Mesothelial cell of epicardium (in vitro differentiated cells): ENCODE results near the gene DGCR8. TPM values are rescaled to one million over a fixed set of nuclear protein-coding genes. Genes with fewer than 3 reads are reported as not detected.

Source experiments
- DNase-seq, 2 experiments: peaks; one replicate each; pipeline ENCODE4 v3.0.0; 2021; ENCODE audit warnings: low spot score in 2 of 2; ENCODE audit not compliant: unreplicated experiment in 2 of 2
- H3K27ac Mint-ChIP-seq: 2 replicates; pipeline ENCODE4 v1.8.0; 2021; ENCODE audit warnings: mixed read lengths
- H3K27me3 Mint-ChIP-seq: 2 replicates; pipeline ENCODE4 v1.8.0; 2021; ENCODE audit warnings: low read depth, mixed read lengths
- H3K36me3 Mint-ChIP-seq: 2 replicates; pipeline ENCODE4 v1.8.0; 2021; ENCODE audit warnings: mixed read lengths
- H3K4me1 Mint-ChIP-seq: 2 replicates; pipeline ENCODE4 v1.8.0; 2021; ENCODE audit warnings: mixed read lengths
- H3K4me3 Mint-ChIP-seq: 2 replicates; pipeline ENCODE4 v1.8.0; 2021; ENCODE audit warnings: mild to moderate bottlenecking, moderate library complexity, mixed read lengths
- H3K9me3 Mint-ChIP-seq: 2 replicates; pipeline ENCODE4 v1.8.0; 2021; ENCODE audit warnings: mixed read lengths
- CTCF ChIP-seq: fragments of 200-600 bp; sonication (generic); IDR thresholded peaks from one replicate; pipeline ENCODE4 v1.5.0; 2021; ENCODE audit warnings: antibody characterized with exemption; ENCODE audit not compliant: unreplicated experiment
- total RNA-seq: library from RNA; stranded (reverse); gene quantifications from 3 replicates; pipeline ENCODE4 v1.2.1, GENCODE V29; 2021

Gene DGCR8
- total RNA-seq, 1 donor from 2014 or later, result 71.5 TPM

- H3K9me3 Mint-ChIP-seq, result peaks cover 19% of the 10 kb centered on the region
- no peak overlapping the region for H3K27ac Mint-ChIP-seq
- H3K4me1 Mint-ChIP-seq, result no peaks in the 10 kb centered on the region
- H3K27me3 Mint-ChIP-seq, result no peaks in the 10 kb centered on the region
- H3K4me3 Mint-ChIP-seq, result no peak overlapping the region
- H3K36me3 Mint-ChIP-seq, result peaks cover 57% of the 10 kb centered on the region
- TF ChIP-seq CTCF, result no peak
- no peak for DNase-seq
Measured at GRCh38 chr22:20099099-20099711, 19.2 kb downstream of the DGCR8 start.

- DNase-seq, result no peak
- H3K27me3 Mint-ChIP-seq, result no peaks in the 10 kb centered on the region
- no peak overlapping the region for H3K27ac Mint-ChIP-seq
- H3K36me3 Mint-ChIP-seq, result peaks cover 32% of the 10 kb centered on the region
- no peak for TF ChIP-seq CTCF
- no peaks in the 10 kb centered on the region for H3K4me1 Mint-ChIP-seq
- H3K9me3 Mint-ChIP-seq, result peaks cover 9% of the 10 kb centered on the region
- no peak overlapping the region for H3K4me3 Mint-ChIP-seq
Measured at GRCh38 chr22:20101638-20102037, 21.6 kb downstream of the DGCR8 start.

- peaks cover 27% of the 10 kb centered on the region for H3K36me3 Mint-ChIP-seq
- no peak overlapping the region for H3K27ac Mint-ChIP-seq
- H3K4me3 Mint-ChIP-seq, result no peak overlapping the region
- no peaks in the 10 kb centered on the region for H3K27me3 Mint-ChIP-seq
- TF ChIP-seq CTCF, result no peak
- H3K9me3 Mint-ChIP-seq, result peaks cover 3% of the 10 kb centered on the region
- H3K4me1 Mint-ChIP-seq, result no peaks in the 10 kb centered on the region
- DNase-seq, result no peak
Measured at GRCh38 chr22:20102203-20102780, 22.3 kb downstream of the DGCR8 start.

- Mint-ChIP-seq H3K27ac (no peak overlapping the region), H3K27me3 (no peaks in the 10 kb centered on the region), H3K4me3 (no peak overlapping the region), H3K9me3 (no peaks in the 10 kb centered on the region), H3K4me1 (no peaks in the 10 kb centered on the region), H3K36me3 (peaks cover 17% of the 10 kb centered on the region)
- no peak for DNase-seq
- TF ChIP-seq CTCF, result no peak
Measured at GRCh38 chr22:20105456-20106204, 25.6 kb downstream of the DGCR8 start.

GRCh38 chr22:20106205-20106848 is 26.3 kb downstream of the DGCR8 start:
- H3K4me1 Mint-ChIP-seq, result no peaks in the 10 kb centered on the region
- H3K9me3 Mint-ChIP-seq, result no peaks in the 10 kb centered on the region
- H3K36me3 Mint-ChIP-seq, result peaks cover 17% of the 10 kb centered on the region

More at GRCh38 chr22:20106205-20106848, 26.3 kb downstream of the DGCR8 start:
- no peak for DNase-seq
- no peak overlapping the region for H3K4me3 Mint-ChIP-seq
- H3K27me3 Mint-ChIP-seq, result no peaks in the 10 kb centered on the region
- TF ChIP-seq CTCF, result no peak
- no peak overlapping the region for H3K27ac Mint-ChIP-seq
